Stimulated activated naive CD4-positive, alpha-beta T cell (primary cell): ENCODE data around the gene REPIN1.

Experiments used
- DNase-seq, 6 experiments: peaks; one replicate each; lab custom pipeline; 2025; lab: John Stamatoyannopoulos, UW

REPIN1 gene

DNA sequence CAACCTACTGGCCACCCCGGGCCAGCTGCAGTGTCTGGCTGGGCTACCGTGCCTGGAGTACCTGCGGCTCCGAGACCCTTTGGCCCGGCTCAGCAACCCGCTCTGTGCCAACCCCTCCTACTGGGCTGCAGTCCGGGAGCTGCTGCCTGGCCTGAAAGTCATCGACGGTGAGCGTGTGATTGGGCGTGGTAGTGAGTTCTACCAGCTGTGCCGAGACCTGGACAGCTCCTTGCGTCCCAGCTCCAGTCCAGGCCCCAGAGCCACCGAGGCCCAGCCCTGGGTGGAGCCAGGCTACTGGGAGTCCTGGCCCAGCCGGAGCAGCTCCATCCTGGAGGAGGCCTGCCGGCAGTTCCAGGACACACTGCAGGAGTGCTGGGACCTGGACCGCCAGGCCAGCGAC, 31.4 kb upstream of the REPIN1 start:
- DNase-seq, result no peak

DNA sequence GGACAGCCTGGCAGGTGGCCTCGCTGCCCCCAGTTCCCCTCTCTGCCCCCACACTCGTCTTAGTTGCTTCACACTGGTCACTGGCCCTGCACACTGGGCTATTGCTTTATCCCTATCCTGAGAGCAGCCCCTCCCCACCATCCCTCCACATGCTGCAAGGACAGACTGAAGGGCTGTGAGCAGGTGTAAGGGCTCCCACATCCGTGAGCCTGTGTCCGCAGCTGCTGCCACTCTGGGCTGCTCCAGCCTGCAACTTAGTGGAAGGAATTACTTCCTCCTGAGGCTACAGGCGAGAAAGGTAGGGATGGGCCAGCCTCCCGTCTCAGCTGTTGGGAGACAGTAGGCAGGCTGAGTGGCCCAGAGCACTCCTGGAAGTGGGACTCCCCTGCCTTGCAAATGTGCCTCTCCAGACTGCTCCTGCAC, 31.0 kb upstream of the REPIN1 start:
- DNase-seq, result no peak

DNA sequence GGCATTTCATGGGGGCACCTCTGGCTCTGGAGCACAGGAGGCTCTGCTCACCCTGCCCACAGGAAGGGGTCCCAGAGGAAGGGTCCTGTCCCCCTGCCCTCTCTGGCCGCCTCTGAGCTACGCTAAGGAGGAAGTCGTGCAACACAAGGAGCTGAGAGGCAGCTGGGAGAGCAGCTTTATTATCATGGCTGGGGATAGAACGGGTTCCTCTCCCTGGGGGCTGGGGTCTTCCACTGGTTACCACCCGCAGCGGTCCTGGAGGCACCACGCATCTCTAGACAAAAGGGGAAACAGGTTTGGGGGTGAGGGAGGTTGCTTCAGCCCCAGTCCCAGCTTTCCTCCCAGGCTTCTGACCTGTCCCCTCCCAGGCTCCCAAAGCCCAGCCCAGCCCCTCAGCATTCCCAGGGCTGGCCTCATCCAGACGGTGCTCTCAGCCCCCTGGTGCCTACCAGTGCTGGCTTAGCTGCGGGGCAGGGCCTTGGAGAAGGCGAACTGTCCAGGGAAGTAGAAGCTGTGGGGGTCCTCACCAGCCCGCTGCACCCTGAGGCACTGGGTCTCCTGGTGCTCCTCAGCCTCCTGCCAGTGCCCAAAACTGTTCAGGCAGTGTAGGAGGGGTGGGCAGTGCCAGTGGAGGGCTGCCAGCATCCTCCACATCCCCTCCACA, 30.3 kb upstream of the REPIN1 start:
- DNase-seq, result no peak

DNA sequence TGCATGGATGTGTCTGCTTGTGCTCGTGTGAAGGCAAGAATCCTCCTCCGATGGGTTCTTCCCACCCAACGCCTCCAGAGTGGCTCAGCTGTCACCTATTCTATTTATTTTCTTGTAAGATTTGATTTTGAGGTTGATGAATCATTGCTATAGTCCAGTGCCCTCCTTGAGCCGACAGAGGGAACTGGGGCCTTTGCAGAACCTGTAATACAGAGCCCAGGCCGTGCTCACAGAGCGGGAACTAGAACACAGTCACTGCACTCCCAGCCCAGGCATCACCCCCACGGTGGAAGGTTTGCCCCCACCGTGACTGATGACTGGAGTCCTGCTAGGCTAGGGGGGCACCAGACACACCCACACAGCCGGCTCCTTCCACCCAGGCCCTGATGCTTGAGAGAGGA, 29.2 kb upstream of the REPIN1 start:
- DNase-seq, result no peak

DNA sequence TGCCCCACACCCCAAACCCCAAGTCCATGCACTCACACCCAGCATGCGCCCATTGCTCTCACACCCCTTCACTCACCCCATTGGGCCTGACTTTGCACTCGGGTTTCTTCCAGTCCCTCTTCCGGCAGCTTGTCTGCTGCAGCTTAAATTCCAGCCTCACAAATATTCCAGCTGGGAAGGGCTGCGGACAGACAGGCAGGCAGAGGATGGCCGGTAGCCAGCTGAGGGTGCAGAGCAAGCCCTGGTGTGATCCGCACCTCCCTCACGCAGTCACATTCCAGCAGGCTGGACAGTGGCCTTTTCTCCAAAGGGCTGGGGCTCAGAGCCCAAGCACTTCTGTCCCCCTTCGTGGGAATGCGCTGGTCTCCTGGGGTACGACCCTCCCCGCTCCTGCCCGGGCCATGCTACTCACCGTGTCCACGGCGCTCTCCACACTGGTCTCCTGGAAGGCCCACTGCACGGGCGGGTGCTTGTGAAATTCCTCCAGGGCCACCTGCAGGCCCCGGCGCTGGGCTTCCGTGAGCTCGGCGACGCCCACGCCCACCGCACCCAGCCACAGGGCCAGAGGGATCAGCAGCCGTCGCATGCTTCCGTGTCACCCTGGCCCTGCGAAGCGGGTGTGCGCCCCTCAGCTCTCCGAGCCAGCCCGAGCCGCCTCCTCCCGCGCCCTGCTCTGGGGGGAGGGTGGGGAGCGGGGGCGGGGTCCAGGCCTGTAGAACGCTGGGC, 28.4 kb upstream of the REPIN1 start:
- DNase-seq, result peak in 1 of 6 experiments; percentile 4

DNA sequence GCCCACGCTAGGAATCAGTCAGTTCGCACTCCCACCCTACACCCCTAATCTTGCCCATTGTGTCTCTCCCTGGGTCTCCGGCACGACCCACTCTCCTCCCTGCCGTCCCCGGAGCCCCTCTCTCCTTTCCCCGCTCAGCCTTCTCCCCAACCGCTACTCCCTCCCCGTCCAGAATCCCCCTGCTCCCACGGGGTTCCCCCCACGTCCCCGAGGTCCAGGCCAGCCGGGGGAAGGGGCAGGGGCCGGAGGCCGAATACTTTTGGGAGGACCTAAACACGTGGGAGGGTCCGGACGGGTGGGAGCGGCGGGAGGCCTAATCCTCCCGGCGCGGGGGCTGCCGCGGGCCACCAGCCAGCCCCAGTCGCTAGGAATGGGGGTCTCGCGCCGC, 27.8 kb upstream of the REPIN1 start:
- no peak for DNase-seq

DNA sequence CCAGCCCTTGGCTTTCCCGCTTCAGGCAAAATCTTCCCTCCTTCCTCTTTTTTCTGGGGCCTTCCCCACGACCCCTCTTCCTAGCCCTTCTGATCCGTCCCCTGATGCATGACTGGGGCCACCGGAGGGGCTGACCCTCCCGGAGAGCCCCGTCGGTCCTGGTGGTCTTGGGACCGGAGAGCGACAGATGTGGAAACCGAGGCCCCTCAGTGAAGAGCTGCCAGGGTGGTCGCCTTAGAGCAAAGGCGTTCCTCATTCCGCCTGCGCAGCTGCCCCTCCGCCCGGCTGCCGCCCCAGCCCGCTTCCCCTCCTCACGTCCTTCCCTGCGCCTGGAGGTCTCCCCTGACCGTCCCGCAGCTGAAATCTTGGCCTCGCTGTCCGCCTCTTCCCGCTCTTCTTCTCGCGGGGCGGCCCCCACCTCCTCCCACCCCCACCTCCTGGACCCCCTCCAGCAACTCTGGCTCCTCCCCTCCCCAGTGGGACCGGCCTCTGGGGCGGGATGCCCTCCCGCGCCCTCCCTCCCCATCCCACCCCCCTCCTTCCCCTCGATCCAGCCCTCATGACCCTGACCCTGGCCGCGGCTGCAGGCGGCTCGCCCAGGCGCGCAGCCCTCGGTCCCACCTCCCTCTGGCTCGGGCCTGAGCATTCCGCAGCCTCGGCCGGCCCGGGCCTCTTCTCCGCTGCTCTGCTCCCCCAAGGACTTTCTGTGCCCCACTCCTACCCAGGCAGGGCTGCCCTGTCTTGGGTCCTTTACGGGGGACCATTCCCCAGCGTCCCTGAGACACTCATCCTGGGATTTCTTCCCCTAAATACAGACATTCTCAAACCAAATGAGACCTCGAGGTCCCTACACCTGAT, 27.1 kb upstream of the REPIN1 start, which contains the start of gene RARRES2:
TSS of gene RARRES2 (minus strand) at position 367 of the 858 bp plus-strand sequence. CDS start 1,020 bp downstream, outside the sequence.
- DNase-seq, result no peak

DNA sequence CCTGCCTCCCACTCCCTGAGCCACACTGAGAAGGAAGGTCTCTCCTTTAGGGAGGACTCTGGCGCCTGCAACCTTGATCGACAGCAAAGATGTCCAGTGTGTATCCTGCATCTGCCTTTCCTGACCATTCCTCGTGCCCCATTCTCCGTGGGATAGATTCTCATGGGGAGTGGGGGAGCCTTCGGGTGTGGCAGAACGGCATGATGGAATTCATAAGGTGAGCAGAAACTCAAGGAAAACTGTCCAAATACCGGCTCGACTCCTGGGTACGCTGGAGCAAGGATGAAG, 26.6 kb upstream of the REPIN1 start:
- no peak for DNase-seq

DNA sequence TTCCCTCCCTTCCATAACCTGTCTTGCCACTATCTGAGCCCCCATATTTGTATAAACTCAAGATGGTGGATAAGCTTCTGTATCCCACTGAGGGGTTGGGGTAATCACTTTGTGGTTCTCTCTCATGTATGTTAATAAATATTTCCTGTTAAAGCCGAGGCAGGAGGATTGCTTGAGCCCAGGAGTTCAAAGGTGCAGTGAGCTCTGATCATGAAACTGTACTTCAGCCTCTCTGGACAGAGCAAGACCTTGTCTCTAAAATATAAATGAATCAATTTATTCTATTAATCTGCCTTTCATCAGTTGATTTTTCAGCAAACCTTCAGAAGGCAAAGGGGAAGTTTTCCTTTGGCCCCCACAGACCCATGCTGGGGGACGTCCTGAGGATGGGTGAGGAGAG, 25.4 kb upstream of the REPIN1 start:
- DNase-seq, result no peak

DNA sequence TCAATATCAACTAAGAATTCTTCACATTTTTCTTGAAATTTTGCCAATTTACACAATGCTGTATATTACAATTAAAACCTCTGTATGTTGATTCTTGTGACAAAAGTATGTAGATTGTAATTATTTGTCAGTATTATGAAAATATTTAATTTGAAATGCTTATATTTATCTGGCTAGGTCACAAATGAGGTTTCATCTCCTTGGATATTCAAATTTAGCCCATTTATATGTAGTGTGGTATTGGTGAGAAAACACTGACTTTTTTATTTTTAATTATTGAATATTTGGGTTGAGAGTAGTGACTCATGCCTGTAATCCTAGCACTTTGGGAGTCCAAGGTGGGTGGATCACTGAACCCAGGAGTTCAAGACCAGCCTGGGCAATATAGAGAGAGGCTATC, 24.3 kb upstream of the REPIN1 start:
- no peak for DNase-seq

DNA sequence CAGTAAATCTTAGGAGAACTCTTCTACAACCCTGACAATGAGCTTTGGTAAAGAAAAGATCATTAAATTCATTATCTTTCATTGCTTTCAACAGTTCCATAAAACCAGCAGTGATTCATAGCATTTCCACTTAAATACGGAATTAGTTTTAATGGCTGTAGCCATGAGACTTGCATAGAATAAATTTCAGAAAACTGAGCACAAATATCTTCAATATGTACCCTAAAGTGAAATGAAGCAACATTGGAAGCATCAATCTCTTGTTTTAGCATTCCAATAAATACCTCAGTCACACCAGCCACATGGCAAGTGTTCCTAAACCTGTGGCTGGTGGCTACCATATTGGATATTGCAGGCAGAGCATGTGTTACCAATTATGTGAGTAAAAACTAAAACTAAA, 23.6 kb upstream of the REPIN1 start:
- no peak for DNase-seq

DNA sequence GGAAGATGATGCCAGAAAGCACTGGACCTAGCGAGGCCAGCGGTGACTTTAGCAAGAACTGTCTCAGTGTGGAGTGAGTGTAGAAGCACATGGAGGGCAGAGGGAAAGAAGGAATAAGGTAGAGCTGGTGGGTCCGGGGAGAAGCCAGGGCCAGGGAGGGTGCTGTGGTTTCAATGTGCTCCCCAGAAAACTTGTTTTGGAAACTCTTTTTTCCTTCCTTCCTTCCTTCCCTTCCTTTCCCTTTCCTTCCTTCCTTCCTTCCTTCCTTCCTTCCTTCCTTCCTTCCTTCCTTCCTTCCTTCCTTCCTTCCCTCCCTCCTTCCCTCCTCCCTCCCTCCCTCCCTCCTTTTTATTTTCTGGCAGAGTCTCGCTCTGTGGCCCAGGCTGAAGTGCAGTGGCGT, 21.7 kb upstream of the REPIN1 start:
- no peak for DNase-seq

DNA sequence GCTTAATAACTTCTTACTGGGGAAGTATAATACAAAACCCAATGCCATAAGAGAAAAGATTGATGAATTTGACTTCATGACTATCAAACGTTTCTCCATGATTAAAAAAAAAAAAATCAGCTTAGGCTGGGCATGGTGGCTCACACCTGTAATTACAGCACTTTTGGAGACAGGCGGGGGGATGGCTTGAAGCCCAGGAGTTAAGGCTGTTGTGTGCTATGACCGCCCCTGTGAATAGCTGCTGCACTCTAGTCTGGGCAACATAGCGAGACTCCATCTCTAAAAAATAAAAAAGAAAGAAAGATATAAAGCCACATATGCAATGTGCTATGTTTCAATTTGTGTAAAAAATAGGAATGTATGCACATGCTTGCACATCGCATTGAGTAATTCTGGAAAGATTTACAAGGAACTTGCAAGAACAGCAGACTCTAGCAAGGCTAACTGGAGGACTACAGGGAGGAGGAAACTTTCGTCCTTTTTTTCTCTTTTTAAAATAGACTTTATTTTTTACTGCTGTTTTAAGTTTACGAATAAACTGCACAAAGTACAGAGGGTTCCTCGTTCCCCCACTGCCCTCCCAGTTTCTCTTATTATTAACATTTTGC, 16.9 kb upstream of the REPIN1 start:
- DNase-seq, result no peak

DNA sequence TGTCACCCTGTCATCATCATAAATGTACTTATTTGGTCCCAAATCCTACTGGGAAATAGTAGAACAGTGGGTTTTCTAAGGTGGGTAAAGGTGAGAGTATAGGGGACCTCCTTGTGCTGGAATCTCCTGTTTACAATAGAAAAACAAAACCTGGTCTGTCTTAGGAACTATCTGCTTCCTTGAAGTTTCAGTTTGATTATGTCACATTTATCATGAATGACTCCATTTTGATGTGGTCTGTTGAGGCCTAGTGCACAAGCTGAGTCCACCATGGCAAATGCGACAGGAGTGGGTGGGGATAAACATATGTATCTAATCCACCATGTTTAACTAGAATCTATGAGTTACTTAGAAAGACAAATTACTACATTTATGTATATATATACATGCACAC, 13.0 kb upstream of the REPIN1 start:
- no peak for DNase-seq

DNA sequence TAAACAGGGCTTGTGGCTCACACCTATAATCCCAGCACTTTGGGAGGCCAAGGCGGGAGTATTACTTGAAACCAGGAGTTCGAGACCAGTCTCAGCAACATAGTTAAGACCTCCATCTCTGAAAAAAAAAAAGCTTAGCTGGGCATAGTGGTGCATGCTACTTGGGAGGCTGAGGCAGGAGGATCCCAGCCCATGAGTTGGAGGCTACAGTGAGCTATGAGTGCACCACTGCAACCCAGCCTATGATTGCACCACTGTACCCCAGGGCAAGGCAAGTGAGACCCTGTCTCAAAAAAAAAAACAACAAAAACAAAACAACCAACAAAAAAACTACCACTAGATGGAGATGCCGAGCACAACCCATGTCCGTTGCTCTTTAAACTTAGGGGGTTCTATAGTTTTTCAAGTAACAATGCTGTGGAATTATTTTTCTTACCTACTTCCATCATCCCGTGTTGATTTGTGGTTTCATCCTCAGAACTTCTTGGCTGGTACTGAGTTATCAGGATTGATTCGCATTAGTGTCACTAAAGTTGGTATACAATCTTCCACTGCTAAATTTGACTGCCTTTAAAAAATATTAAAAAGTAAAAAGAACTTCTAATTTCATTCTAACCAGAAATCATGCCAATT, 12.2 kb upstream of the REPIN1 start:
- peak in 3 of 6 experiments; percentile 10 to 59 (median 57) for DNase-seq

DNA sequence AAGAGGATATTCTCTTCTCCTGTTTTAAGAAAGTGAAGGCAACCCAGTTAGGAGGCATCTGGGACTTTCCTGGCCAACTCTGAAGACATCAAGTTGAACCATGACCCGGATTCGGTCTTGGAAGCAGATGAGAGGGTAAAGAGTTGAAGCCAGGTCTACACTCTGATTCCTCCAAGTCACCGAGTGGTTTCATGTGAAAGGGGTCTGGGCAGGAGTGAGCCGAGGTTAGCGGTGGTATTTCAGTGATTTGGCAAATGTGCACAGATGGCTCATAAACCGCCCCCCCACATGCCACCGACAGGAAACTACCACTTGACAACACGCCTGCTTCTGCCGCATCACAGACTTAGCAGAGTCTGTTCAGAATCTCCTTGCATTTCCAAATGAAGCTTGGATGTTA, 11.4 kb upstream of the REPIN1 start:
- peak; percentile 53 to 77 (median 64) for DNase-seq

DNA sequence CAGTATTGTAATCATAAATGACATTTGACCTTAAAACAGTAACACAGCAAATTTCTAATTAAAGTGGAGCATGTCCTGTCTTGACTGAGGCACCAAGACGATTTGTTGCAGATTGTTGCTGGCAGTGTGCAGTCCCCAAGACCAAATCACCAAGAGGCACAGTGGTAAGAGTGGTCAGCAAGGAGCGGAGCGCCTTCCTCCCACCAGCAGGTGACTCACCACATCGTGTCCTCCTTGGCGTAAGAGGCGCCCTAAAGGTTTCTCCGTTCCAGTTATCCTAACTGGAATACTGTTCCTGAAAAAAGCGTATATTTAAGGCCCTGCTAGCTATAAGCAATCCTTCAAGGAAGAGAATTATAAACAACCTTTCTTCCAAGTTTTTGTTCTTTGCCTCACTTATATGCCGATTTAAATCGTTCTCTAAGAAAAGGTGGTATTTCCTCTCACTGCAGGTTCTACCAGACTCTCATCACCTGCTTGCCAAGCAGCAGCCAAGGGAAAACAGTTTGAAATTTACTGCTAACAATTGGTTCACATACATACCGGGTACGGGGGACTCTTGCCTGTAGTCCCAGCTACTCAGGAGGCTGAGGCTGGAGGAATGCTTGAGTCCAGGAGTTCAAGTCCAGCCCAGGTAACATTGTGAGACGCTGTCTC, 10.7 kb upstream of the REPIN1 start:
- no peak for DNase-seq

DNA sequence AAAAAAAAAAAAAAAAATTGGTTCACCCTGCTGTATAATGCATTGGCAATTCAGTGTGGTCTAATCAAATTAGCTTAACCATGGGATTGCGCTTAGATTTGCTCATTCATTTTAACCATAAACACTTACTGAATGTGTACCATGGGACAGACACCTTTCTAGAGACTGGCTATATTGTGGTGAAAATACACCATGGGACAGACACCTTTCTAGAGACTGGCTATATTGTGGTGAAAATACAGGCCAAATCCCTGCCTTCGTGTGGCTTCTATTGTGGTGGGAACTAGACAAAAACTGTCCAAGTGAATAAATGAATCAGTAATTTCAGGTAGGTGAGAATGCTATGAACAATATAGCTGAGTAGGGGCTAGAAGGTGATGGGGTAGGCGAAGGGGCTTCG, 10.2 kb upstream of the REPIN1 start:
- DNase-seq, result no peak

DNA sequence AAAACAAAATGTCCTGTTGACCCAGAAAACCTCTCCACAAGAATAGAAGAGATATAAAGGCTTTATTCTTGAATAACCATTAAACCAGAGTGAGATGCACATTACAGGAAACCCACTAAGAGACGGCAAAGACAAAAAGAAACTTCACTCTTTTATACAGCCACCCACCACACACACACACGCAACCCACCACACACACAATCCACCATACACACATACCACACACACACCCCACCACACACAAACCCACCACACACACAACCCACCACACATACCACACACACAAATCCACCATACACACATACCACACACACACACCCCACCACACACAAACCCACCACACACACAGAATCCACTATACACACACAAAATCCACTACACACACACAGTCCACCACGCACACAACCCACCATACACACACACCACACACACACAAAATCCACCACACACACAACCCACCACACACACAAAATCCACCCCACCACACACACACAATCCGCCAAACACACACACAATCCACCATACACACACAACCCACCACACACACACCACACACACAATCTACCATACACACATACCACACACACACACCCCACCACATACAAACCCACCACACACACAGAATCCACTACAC, 9.5 kb upstream of the REPIN1 start:
- DNase-seq, result no peak

DNA sequence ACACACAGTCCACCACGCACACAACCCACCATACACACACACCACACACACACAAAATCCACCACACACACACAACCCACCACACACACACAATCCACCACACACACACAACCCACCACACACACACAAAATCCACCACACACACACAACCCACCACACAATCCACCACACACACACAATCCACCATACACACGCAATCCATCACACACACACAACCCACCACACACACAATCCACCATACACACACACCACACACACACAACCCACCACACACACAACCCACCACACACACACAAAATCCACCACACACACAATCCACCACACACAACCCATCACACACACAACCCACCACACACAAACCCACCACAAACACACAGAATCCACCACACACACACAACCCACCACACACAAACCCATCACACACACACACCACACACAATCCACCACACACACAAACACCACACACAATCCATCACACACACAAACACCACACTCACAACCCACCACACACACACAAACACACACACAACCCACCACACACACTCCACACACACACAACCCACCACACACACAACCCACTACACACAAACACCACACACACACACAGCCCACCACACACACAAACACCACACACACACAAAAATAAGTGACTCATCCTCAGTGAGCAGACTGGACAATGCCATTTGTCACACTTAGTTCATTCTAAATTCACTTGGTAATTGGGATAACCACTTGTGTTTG, 8.8 kb upstream of the REPIN1 start:
- DNase-seq, result no peak
